Hematopoietic multipotent progenitor cell (in vitro differentiated cells): ENCODE measurements around the gene ABHD14A. TPM values are rescaled to one million over a fixed set of nuclear protein-coding genes. Genes with fewer than 3 reads are reported as not detected.
A peak's percentile ranks its signal among the peaks of the same experiment; 100 is the strongest.

Experiments used
- DNase-seq, 3 donors: peaks; one replicate each; pipeline ENCODE4 v3.0.0-alpha.2; 2011 to 2015; ENCODE audit warnings: low read depth in 2 of 3, low spot score in 2 of 3
- total RNA-seq: library from RNA; depleted of rRNA; stranded (reverse); fragments of >200 nt; gene quantifications from one replicate; pipeline ENCODE4 v1.2.3, GENCODE V29; 2012

ABHD14A gene
- total RNA-seq, 1 donor = 28.5 TPM

- no peak for DNase-seq
These were observed 19.5 kb upstream of the ABHD14A start, which contains the start of gene GPR62 for GRCh38 chr3:51955175-51955892. TSS of gene GPR62 (plus strand) at chr3:51955381. CDS start at chr3:51955653, 272 bp downstream.

GRCh38 chr3:51955893-51956770, 18.7 kb upstream of the ABHD14A start:
- peak in 2 of 3 donors; percentile 70 to 75 for DNase-seq

- no peak for DNase-seq
These were observed 17.2 kb upstream of the ABHD14A start for GRCh38 chr3:51957520-51958205.

GRCh38 chr3:51958603-51959521, 16.0 kb upstream of the ABHD14A start:
- DNase-seq = no peak

- no peak for DNase-seq
These were observed 15.2 kb upstream of the ABHD14A start for GRCh38 chr3:51959651-51960050.

GRCh38 chr3:51960386-51960785, 14.5 kb upstream of the ABHD14A start:
- no peak for DNase-seq

GRCh38 chr3:51961011-51961410, 13.9 kb upstream of the ABHD14A start:
- DNase-seq = no peak

- DNase-seq = no peak
These were observed 13.0 kb upstream of the ABHD14A start for GRCh38 chr3:51961602-51962569.

GRCh38 chr3:51962854-51963530, 11.9 kb upstream of the ABHD14A start:
- no peak for DNase-seq

GRCh38 chr3:51963951-51964451, 10.9 kb upstream of the ABHD14A start:
- no peak for DNase-seq

GRCh38 chr3:51964521-51964920, 10.3 kb upstream of the ABHD14A start:
- no peak for DNase-seq

- no peak for DNase-seq
These were observed 8.8 kb upstream of the ABHD14A start for GRCh38 chr3:51966016-51966415.

GRCh38 chr3:51966486-51966885, 8.4 kb upstream of the ABHD14A start:
- DNase-seq = no peak

- no peak for DNase-seq
These were observed 7.9 kb upstream of the ABHD14A start for GRCh38 chr3:51966922-51967383.

GRCh38 chr3:51967384-51968169, 7.3 kb upstream of the ABHD14A start, which contains the start of gene PCBP4:
TSS of gene PCBP4 (minus strand) at chr3:51967454. CDS start at chr3:51961240, 6,214 bp downstream.
- DNase-seq = peak in 1 of 3 donors; percentile 13

GRCh38 chr3:51968170-51968775, 6.6 kb upstream of the ABHD14A start:
- no peak for DNase-seq
